Hepatocyte (in vitro differentiated cells): ENCODE measurements around the gene FARP1. TPM values are rescaled to one million over a fixed set of nuclear protein-coding genes. Genes with fewer than 3 reads are reported as not detected.

Source experiments
- DNase-seq: peaks from one replicate; pipeline ENCODE4 v3.0.0-alpha.2; 2016; ENCODE audit warnings: low spot score
- H2AFZ ChIP-seq: fragments of 200-600 bp; sonication (generic); 2 replicates; pipeline ENCODE4 v1.6.0; 2016; ENCODE audit warnings: antibody characterized with exemption, mild to moderate bottlenecking
- H3K27ac ChIP-seq: fragments of 200-600 bp; sonication (generic); 2 replicates; pipeline ENCODE4 v1.5.1; 2016; ENCODE audit warnings: mild to moderate bottlenecking
- H3K27me3 ChIP-seq: fragments of 200-600 bp; sonication (generic); 2 replicates; pipeline ENCODE4 v1.6.1; 2016
- H3K36me3 ChIP-seq: fragments of 200-600 bp; sonication (generic); replicated peaks from 2 replicates; pipeline ENCODE4 v1.5.1; 2016; ENCODE audit warnings: low read depth; ENCODE audit not compliant: insufficient read depth
- H3K4me1 ChIP-seq: fragments of 200-600 bp; sonication (generic); 2 replicates; pipeline ENCODE4 v1.5.1; 2016; ENCODE audit warnings: mild to moderate bottlenecking, moderate library complexity; ENCODE audit not compliant: insufficient read depth
- H3K4me2 ChIP-seq: fragments of 200-600 bp; sonication (generic); 2 replicates; pipeline ENCODE4 v1.6.0; 2016
- H3K4me3 ChIP-seq: fragments of 200-600 bp; sonication (generic); 2 replicates; pipeline ENCODE4 v1.5.1; 2016; ENCODE audit warnings: mild to moderate bottlenecking
- H3K79me2 ChIP-seq: fragments of 200-600 bp; sonication (generic); 2 replicates; pipeline ENCODE4 v1.6.0; 2017; ENCODE audit warnings: mild to moderate bottlenecking
- H3K9me2 ChIP-seq: fragments of 200-600 bp; sonication (generic); replicated peaks from 2 replicates; pipeline ENCODE4 v1.6.0; 2017; ENCODE audit warnings: mild to moderate bottlenecking; ENCODE audit not compliant: insufficient read depth
- H3K9me3 ChIP-seq: fragments of 200-600 bp; sonication (generic); 2 replicates; pipeline ENCODE4 v1.5.1; 2016; ENCODE audit warnings: low read depth, mild to moderate bottlenecking
- H4K20me1 ChIP-seq: fragments of 200-600 bp; sonication (generic); 2 replicates; pipeline ENCODE4 v1.6.0; 2016; ENCODE audit warnings: mild to moderate bottlenecking; ENCODE audit not compliant: insufficient read depth, poor library complexity, severe bottlenecking
- CTCF ChIP-seq: fragments of 200-600 bp; sonication (generic); IDR thresholded peaks from 2 replicates; pipeline ENCODE4 v1.5.1; 2016; ENCODE audit warnings: antibody characterized with exemption, mild to moderate bottlenecking; ENCODE audit not compliant: poor library complexity
- EZH2 ChIP-seq: fragments of 200-600 bp; sonication (generic); IDR thresholded peaks from 2 replicates; pipeline ENCODE4 v1.6.1; 2016; ENCODE audit warnings: antibody characterized with exemption, mild to moderate bottlenecking, borderline replicate concordance
- EZH2phosphoT487 ChIP-seq: fragments of 200-600 bp; sonication (generic); IDR thresholded peaks from one replicate; pipeline ENCODE4 v1.6.1; 2018; ENCODE audit warnings: antibody characterized with exemption, mild to moderate bottlenecking, low read depth, moderate library complexity; ENCODE audit not compliant: unreplicated experiment, severe bottlenecking
- WGBS: methylation state at CpG from one replicate; pipeline ENCODE4 v1.1.6; 2016; ENCODE audit warnings: low lambda C conversion rate; ENCODE audit errors: missing lambda C conversion rate; 5-methylcytosine and 5-hydroxymethylcytosine counted together
- polyA plus RNA-seq: library from polyadenylated mRNA; unstranded; fragments of >200 nt; fragmentation: Nextera tagmentation; extraction: Ambion mirVana; gene quantifications from 2 replicates; pipeline ENCODE4 v1.2.1, GENCODE V29; 2016
- total RNA-seq: library from RNA; depleted of rRNA; stranded (reverse); fragments of >200 nt; gene quantifications from 2 replicates; pipeline ENCODE4 v1.2.3, GENCODE V29; 2014

FARP1 gene
- total and polyA plus RNA-seq, 2 experiments from 2014 or later = 35.5 to 68.7 TPM

GRCh38 chr13:98439896-98440295, 297.0 kb downstream of the FARP1 start:
- Histone ChIP-seq H3K4me3 (no peak overlapping the region), H3K9me2 (no peaks in the 10 kb centered on the region), H3K4me2 (no peak overlapping the region), H2AFZ (no peak overlapping the region), H3K27me3 (no peaks in the 10 kb centered on the region), H3K4me1 (no peaks in the 10 kb centered on the region), H3K9me3 (no peaks in the 10 kb centered on the region), H3K36me3 (no peaks in the 10 kb centered on the region), H3K79me2 (no peaks in the 10 kb centered on the region), H3K27ac (no peak overlapping the region), H4K20me1 (no peaks in the 10 kb centered on the region)
- TF ChIP-seq EZH2 (no peak), EZH2phosphoT487 (no peak), CTCF (no peak)
- no peak for DNase-seq
- 97% methylated on average over 16 of the region's 16 CpGs for WGBS

- no peaks in the 10 kb centered on the region for H3K79me2 ChIP-seq
- no peaks in the 10 kb centered on the region for H4K20me1 ChIP-seq
- 95% methylated on average over 25 of the region's 25 CpGs for WGBS
- H3K27me3 ChIP-seq = no peaks in the 10 kb centered on the region
- no peak overlapping the region for H3K4me2 ChIP-seq
- no peak for DNase-seq
- no peak overlapping the region for H2AFZ ChIP-seq
- H3K4me3 ChIP-seq = no peak overlapping the region
- H3K9me2 ChIP-seq = no peaks in the 10 kb centered on the region
- no peak overlapping the region for H3K27ac ChIP-seq
- H3K36me3 ChIP-seq = no peaks in the 10 kb centered on the region
- TF ChIP-seq EZH2 (no peak), EZH2phosphoT487 (no peak), CTCF (no peak)
- H3K4me1 ChIP-seq = peaks cover 1% of the 10 kb centered on the region
- H3K9me3 ChIP-seq = no peaks in the 10 kb centered on the region
Observed at GRCh38 chr13:98440390-98441055, 297.6 kb downstream of the FARP1 start.

GRCh38 chr13:98441056-98441676, 298.3 kb downstream of the FARP1 start:
- no peak overlapping the region for H3K27ac ChIP-seq
- DNase-seq = no peak
- no peak overlapping the region for H3K4me3 ChIP-seq
- no peaks in the 10 kb centered on the region for H3K9me3 ChIP-seq
- no peak overlapping the region for H2AFZ ChIP-seq
- H3K79me2 ChIP-seq = no peaks in the 10 kb centered on the region
- WGBS = 93% methylated on average over 21 of the region's 21 CpGs
- H3K4me1 ChIP-seq = peaks cover 2% of the 10 kb centered on the region
- H3K36me3 ChIP-seq = no peaks in the 10 kb centered on the region
- no peaks in the 10 kb centered on the region for H4K20me1 ChIP-seq
- no peak overlapping the region for H3K4me2 ChIP-seq
- no peaks in the 10 kb centered on the region for H3K27me3 ChIP-seq
- TF ChIP-seq EZH2 (no peak), EZH2phosphoT487 (no peak), CTCF (no peak)
- H3K9me2 ChIP-seq = no peaks in the 10 kb centered on the region
